ENCODE data around the gene GRIA1.

Gene GRIA1

DNA sequence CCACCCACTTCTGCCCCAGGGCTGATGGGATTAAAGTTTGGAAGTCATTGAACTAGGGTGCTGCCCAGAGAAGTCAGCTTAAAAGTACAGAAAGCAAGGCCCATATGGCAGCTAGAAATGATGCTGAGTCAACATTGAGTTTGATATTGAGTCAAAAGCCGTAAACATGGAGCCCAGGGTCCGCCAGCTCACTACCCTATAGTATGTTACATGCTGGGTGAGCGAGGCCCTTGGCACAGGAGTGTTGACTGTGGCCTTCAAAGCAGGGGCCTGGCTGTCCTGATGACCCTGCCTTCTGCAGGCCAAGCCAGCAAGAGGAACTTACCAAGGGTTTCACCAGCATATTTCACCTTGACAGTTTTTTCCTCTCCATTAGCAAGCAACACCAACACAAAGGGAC lies 222.5 kb downstream of the GRIA1 start:
- no peak overlapping the region for H3K27ac ChIP-seq (ENCODE audit: low read length)
- no peaks in the 10 kb centered on the region for H3K36me3 ChIP-seq (replicated peaks; ENCODE audit: insufficient read depth, low read length)
- H3K4me1 ChIP-seq (ENCODE audit: low read length): no peaks in the 10 kb centered on the region
- H3K4me3 ChIP-seq (ENCODE audit: low read length): no peak overlapping the region
- H4K20me1 ChIP-seq (ENCODE audit: insufficient read depth, low read length): no peaks in the 10 kb centered on the region
- H3F3A ChIP-seq (ENCODE audit: insufficient read depth, low read length): no peaks in the 10 kb centered on the region
- H3K9me2 ChIP-seq (replicated peaks; ENCODE audit: insufficient read depth, low read length): no peaks in the 10 kb centered on the region
- no peak overlapping the region for H2AFZ ChIP-seq (ENCODE audit: low read length)
- no peak overlapping the region for H3K4me2 ChIP-seq (ENCODE audit: low read depth, low read length)
- no peak for DNase-seq
- H3K27me3 ChIP-seq (replicated peaks; ENCODE audit: insufficient read depth, low read length): no peaks in the 10 kb centered on the region
- TF ChIP-seq EZH2 (optimal IDR thresholded peaks at IDR 0.05; ENCODE audit: low read depth, low read length) (no peak), EZH2phosphoT487 (IDR thresholded peaks at IDR 0.05; ENCODE audit: low read length) (no peak)
- TF ChIP-seq, protein P1, sequence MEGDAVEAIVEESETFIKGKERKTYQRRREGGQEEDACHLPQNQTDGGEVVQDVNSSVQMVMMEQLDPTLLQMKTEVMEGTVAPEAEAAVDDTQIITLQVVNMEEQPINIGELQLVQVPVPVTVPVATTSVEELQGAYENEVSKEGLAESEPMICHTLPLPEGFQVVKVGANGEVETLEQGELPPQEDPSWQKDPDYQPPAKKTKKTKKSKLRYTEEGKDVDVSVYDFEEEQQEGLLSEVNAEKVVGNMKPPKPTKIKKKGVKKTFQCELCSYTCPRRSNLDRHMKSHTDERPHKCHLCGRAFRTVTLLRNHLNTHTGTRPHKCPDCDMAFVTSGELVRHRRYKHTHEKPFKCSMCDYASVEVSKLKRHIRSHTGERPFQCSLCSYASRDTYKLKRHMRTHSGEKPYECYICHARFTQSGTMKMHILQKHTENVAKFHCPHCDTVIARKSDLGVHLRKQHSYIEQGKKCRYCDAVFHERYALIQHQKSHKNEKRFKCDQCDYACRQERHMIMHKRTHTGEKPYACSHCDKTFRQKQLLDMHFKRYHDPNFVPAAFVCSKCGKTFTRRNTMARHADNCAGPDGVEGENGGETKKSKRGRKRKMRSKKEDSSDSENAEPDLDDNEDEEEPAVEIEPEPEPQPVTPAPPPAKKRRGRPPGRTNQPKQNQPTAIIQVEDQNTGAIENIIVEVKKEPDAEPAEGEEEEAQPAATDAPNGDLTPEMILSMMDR (IDR thresholded peaks at IDR 0.05; ENCODE audit: low read length): no peak
- H3K79me2 ChIP-seq (ENCODE audit: low read length): no peaks in the 10 kb centered on the region
- no peaks in the 10 kb centered on the region for H3K9me3 ChIP-seq (replicated peaks; ENCODE audit: insufficient read depth, low read length)
- no peak overlapping the region for H3K9ac ChIP-seq (ENCODE audit: low read length)

DNA sequence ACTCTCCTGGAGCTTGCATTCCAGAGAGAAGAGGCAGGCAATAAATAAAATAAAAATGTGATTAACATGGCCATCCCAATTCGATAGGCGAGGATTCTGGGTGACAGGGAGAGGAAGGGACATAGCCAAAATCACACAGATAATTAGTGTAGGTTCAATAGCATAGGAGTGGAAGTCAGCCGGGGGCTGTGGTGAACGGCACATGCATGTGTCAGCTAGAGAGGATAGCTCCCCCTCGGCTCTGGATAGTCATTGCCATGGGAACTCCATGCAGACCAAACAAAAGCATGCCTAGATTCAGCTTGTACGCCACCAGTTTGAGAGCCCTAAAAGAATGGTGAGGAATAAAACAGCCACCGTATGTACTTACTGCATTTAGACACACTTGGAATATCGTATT lies 223.5 kb downstream of the GRIA1 start:
- H3K36me3 ChIP-seq (replicated peaks; ENCODE audit: insufficient read depth, low read length): no peaks in the 10 kb centered on the region
- H3K4me1 ChIP-seq (ENCODE audit: low read length): no peaks in the 10 kb centered on the region
- H3K4me2 ChIP-seq (ENCODE audit: low read depth, low read length): no peak overlapping the region
- DNase-seq: no peak
- no peaks in the 10 kb centered on the region for H3K9me3 ChIP-seq (replicated peaks; ENCODE audit: insufficient read depth, low read length)
- H3K9ac ChIP-seq (ENCODE audit: low read length): no peak overlapping the region
- no peak overlapping the region for H3K27ac ChIP-seq (ENCODE audit: low read length)
- no peaks in the 10 kb centered on the region for H3K79me2 ChIP-seq (ENCODE audit: low read length)
- H2AFZ ChIP-seq (ENCODE audit: low read length): no peak overlapping the region
- H3K4me3 ChIP-seq (ENCODE audit: low read length): no peak overlapping the region
- no peaks in the 10 kb centered on the region for H3F3A ChIP-seq (ENCODE audit: insufficient read depth, low read length)
- no peaks in the 10 kb centered on the region for H3K9me2 ChIP-seq (replicated peaks; ENCODE audit: insufficient read depth, low read length)
- H4K20me1 ChIP-seq (ENCODE audit: insufficient read depth, low read length): no peaks in the 10 kb centered on the region
- H3K27me3 ChIP-seq (replicated peaks; ENCODE audit: insufficient read depth, low read length): no peaks in the 10 kb centered on the region
- TF ChIP-seq, protein P1 (IDR thresholded peaks at IDR 0.05; ENCODE audit: low read length): no peak
- no peak for TF ChIP-seq EZH2phosphoT487 (IDR thresholded peaks at IDR 0.05; ENCODE audit: low read length)
- TF ChIP-seq EZH2 (optimal IDR thresholded peaks at IDR 0.05; ENCODE audit: low read depth, low read length): no peak

DNA sequence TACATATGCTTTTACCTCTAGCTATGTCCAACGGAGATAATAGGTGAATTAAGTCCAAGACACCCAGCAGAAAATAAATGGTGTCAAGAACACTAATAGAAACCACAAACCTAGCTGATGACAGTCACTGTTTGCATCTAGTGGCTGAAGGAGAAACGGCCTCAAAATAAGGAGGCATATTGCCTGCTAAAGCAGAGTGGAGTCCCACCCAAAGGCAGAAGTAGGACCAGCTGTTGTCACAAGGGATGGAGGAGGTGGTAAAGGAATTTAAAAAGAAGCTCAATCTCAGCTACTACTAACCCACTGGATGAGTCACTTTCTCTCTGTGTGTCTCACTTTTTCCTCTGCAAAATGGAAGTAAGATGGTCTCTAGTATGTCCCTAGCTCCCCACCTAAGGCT lies 224.3 kb downstream of the GRIA1 start:
- Histone ChIP-seq H3K4me1 (ENCODE audit: low read length) (no peaks in the 10 kb centered on the region), H3K4me3 (ENCODE audit: low read length) (no peak overlapping the region), H3K4me2 (ENCODE audit: low read depth, low read length) (no peak overlapping the region), H4K20me1 (ENCODE audit: insufficient read depth, low read length) (no peaks in the 10 kb centered on the region), H3K9ac (ENCODE audit: low read length) (no peak overlapping the region), H3K9me2 (replicated peaks; ENCODE audit: insufficient read depth, low read length) (no peaks in the 10 kb centered on the region), H3K79me2 (ENCODE audit: low read length) (no peaks in the 10 kb centered on the region), H2AFZ (ENCODE audit: low read length) (no peak overlapping the region), H3K27me3 (replicated peaks; ENCODE audit: insufficient read depth, low read length) (no peaks in the 10 kb centered on the region), H3K27ac (ENCODE audit: low read length) (no peak overlapping the region), H3F3A (ENCODE audit: insufficient read depth, low read length) (no peaks in the 10 kb centered on the region), H3K9me3 (replicated peaks; ENCODE audit: insufficient read depth, low read length) (no peaks in the 10 kb centered on the region), H3K36me3 (replicated peaks; ENCODE audit: insufficient read depth, low read length) (no peaks in the 10 kb centered on the region)
- no peak for TF ChIP-seq EZH2phosphoT487 (IDR thresholded peaks at IDR 0.05; ENCODE audit: low read length)
- TF ChIP-seq EZH2 (optimal IDR thresholded peaks at IDR 0.05; ENCODE audit: low read depth, low read length): no peak
- TF ChIP-seq, protein P1 (IDR thresholded peaks at IDR 0.05; ENCODE audit: low read length): no peak
- DNase-seq: no peak

Data from MM.1S (cell line).